Body of pancreas (tissue), 4 donors: ENCODE measurements around the gene TENM4. TPM values are rescaled to one million over a fixed set of nuclear protein-coding genes. Genes with fewer than 3 reads are reported as not detected.
A peak's percentile ranks its signal among the peaks of the same experiment; 100 is the strongest.

Experiments
- ATAC-seq: fragments of 150-250 bp; one replicate; pipeline ENCODE4 v1.9.1; 2016
- DNase-seq, 4 donors: peaks; one replicate each; pipeline ENCODE4 v3.0.0-alpha.2; 2019
- H3K27ac ChIP-seq, 4 donors: fragments of 200-600 bp; sonication (generic); 1 replicate in 3 of 4; 2 replicates in 1 of 4; pipeline versions ENCODE4 v1.5.1 to v1.6.1; 2016 to 2019; ENCODE audit warnings: mild to moderate bottlenecking in 1 of 4, mixed read lengths in 1 of 4, moderate library complexity in 1 of 4
- H3K27me3 ChIP-seq, 2 donors: fragments of 200-600 bp; sonication (generic); one replicate each; pipeline ENCODE4 v1.6.0; 2016; ENCODE audit warnings: mild to moderate bottlenecking in 1 of 2
- H3K36me3 ChIP-seq, 2 donors: fragments of 200-600 bp; sonication (generic); replicated peaks in 1 of 2; 2 replicates each; pipeline ENCODE4 v1.5.1; 2016; ENCODE audit warnings: low read depth in 2 of 2; ENCODE audit not compliant: insufficient read depth in 1 of 2
- H3K4me1 ChIP-seq: fragments of 200-600 bp; sonication (generic); one replicate; pipeline ENCODE4 v1.6.0; 2016
- H3K4me3 ChIP-seq, 2 donors: fragments of 200-600 bp; sonication (generic); 1 replicate in 1 of 2; 2 replicates in 1 of 2; pipeline ENCODE4 v1.5.1; 2016 to 2019
- H3K9me3 ChIP-seq, 3 donors: fragments of 200-600 bp; sonication (generic); 1 replicate in 2 of 3; 2 replicates in 1 of 3; pipeline ENCODE4 v1.5.1; 2016
- POLR2A ChIP-seq, 3 donors: fragments of 450-650 bp; IDR thresholded peaks; one replicate each; pipeline ENCODE4 v1.6.1; 2016; ENCODE audit warnings: antibody characterized with exemption in 3 of 3, mild to moderate bottlenecking in 2 of 3
- WGBS, 2 donors: methylation state at CpG; one replicate each; pipeline ENCODE4 v1.1.5; 2017; 5-methylcytosine and 5-hydroxymethylcytosine counted together
- intact Hi-C: fragments of 100-400 bp; cut with DNase I; formaldehyde crosslinking; loops from one replicate; pipeline ENCODE4 v1.15.1; 2023
- total RNA-seq, 2 donors: library from RNA; depleted of rRNA; stranded (reverse); fragments of >200 nt; gene quantifications; one replicate each; pipeline ENCODE4 v1.1.0, GENCODE V29; 2016
- TF ChIP-seq, protein P1 (sequence below), 7 experiments: fragments of 450-650 bp in 4 of 7; fragments of 200-600 bp in 3 of 7; sonication (generic) in 3 of 7; IDR thresholded peaks; one replicate each; pipeline ENCODE4 v1.5.1; 2016 to 2019; ENCODE audit warnings: antibody characterized with exemption in 7 of 7

TENM4 gene
- total RNA-seq, 2 donors from 2014 or later, result 0.78 to 6.6 TPM

DNA sequence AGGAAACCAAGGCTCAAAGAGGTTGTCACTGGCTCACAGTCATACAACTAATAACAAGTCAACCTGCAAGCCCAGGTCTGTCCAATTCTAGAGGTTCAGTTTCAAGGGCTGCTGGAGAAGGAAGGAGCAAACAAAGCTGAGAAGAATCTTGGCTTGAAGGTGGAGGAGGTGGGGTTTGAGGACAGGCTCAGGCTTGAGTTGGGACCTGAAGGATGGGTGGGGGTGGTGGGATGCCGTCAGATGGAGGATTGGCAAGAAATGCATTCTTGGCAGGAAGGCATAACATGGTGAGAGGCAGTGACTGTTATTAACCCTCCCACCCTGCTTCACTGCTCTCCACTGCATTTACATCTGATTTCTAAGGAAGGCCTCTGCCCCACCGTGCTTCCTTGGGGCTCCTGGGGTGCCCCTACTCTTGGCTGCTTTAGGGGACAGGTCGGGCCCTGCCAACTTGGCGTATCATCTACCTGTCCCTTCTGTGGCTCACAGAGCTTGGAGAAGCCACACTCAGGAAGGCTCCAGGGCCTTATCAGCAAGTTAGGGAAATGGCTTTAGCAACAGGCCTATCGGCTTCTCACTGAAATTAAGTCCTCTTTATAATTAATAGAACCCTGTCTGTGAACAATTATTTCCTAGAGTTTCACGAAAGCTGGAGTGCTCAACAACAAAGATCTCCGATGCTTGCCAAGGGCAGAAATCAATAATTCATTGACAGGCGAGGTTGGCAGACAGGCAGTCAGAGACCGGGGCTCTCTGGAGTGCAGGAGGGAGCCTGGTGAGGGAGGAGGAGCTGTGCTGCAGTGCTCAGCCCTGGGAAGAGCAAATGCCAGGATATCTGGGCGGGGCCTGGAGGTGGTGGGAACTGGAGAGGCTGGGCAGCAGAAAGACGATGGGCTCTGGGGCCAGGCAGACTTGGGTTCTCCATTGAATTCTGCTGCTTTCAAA, 781.2 kb downstream of the TENM4 start:
- Histone ChIP-seq H3K9me3 (no peaks in the 10 kb centered on the region), H3K27ac (no peak overlapping the region), H3K4me1 (peaks cover 11% of the 10 kb centered on the region), H3K4me3 (no peak overlapping the region), H3K36me3 (no peaks in the 10 kb centered on the region), H3K27me3 (no peaks in the 10 kb centered on the region)
- no peak for TF ChIP-seq POLR2A (IDR thresholded peaks at IDR 0.05)
- TF ChIP-seq, protein P1, sequence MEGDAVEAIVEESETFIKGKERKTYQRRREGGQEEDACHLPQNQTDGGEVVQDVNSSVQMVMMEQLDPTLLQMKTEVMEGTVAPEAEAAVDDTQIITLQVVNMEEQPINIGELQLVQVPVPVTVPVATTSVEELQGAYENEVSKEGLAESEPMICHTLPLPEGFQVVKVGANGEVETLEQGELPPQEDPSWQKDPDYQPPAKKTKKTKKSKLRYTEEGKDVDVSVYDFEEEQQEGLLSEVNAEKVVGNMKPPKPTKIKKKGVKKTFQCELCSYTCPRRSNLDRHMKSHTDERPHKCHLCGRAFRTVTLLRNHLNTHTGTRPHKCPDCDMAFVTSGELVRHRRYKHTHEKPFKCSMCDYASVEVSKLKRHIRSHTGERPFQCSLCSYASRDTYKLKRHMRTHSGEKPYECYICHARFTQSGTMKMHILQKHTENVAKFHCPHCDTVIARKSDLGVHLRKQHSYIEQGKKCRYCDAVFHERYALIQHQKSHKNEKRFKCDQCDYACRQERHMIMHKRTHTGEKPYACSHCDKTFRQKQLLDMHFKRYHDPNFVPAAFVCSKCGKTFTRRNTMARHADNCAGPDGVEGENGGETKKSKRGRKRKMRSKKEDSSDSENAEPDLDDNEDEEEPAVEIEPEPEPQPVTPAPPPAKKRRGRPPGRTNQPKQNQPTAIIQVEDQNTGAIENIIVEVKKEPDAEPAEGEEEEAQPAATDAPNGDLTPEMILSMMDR (IDR thresholded peaks at IDR 0.05), result no peak
- ATAC-seq, result peak; percentile 76
- intact Hi-C loops, result no loop called here
- 29 to 38% methylated on average over 8 to 11 of the region's 11 CpGs for WGBS, 2 donors
- DNase-seq, result peak in 3 of 4 donors; percentile 33 to 59 (median 46)

DNA sequence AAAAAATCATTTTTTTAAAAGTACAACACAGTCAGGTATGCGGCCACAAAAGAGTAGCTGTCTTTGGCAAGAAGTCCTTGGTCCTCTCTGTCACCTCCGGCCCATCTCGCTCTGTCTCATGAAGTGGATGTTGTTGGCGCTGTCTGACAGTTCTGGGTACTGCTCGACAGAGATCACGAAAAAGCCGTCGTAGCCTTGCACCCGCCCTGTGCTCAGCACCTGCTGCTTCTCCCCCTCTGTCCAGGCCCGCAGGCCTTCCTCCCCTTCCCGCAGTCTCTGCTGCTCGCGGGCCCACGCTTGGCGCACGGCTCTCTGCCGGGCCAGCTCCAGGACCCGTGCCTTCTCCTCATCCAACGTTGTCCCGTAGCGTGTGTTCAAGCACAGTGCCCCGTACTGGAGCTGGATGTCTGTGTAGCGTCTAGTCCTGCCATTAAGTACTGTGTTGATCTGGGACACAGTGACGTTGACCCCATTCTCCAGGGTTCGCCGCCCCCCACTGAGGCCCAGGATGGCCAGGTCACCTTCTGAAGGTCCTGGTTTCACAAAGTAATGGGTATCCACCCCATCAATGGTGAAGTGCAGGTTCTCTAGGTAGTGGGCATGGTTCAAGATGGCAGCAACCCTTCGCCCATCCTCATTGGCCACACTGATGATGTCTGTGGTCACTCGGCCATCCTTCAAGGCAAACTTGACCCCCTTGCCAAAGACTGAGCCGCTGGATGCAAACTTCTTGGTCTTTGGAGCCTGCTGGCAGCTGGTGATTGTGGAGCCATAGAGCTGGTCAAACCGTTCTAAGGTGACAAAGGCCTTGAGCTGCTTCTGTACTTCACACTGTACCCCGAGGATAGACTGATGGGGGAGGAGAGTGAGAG, 782.6 kb downstream of the TENM4 start:
- 94 to 97% methylated on average over 29 to 30 of the region's 31 CpGs for WGBS, 2 donors
- TF ChIP-seq, protein P1 (IDR thresholded peaks at IDR 0.05), result no peak
- no peak for TF ChIP-seq POLR2A (IDR thresholded peaks at IDR 0.05)
- Histone ChIP-seq H3K9me3 (no peaks in the 10 kb centered on the region), H3K4me3 (no peak overlapping the region), H3K27ac (no peak overlapping the region), H3K27me3 (no peaks in the 10 kb centered on the region), H3K4me1 (peaks cover 11% of the 10 kb centered on the region), H3K36me3 (no peaks in the 10 kb centered on the region)
- DNase-seq (no peak), ATAC-seq (no peak)
- intact Hi-C loops, result no loop called here

DNA sequence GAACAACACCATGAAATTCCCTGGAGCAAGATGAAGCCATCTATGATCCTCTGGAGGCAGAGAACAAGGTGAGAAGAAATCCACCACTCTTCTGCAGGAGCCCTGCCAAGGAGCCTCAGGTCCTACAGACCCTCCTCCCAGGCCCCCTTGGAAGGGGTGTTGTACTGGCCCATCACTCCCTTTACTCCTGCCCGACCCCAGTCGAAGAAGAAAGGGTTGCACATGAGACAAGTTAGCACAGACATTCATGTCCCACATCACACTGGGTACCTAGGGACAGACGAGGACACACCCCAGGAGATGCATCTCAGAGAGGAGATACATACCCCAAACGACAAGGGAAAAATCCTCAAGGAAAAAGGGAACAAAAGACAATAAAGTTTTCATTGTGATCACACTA, 783.4 kb downstream of the TENM4 start:
- intact Hi-C loops, result no loop called here
- DNase-seq (no peak), ATAC-seq (no peak)
- 71 to 75% methylated on average over 4 of the region's 4 CpGs for WGBS, 2 donors
- H3K4me3 ChIP-seq, result no peak overlapping the region
- TF ChIP-seq, protein P1 (IDR thresholded peaks at IDR 0.05), result no peak
- no peak for TF ChIP-seq POLR2A (IDR thresholded peaks at IDR 0.05)
- H3K4me1 ChIP-seq, result peaks cover 11% of the 10 kb centered on the region
- H3K27ac ChIP-seq, result no peak overlapping the region
- no peaks in the 10 kb centered on the region for H3K27me3 ChIP-seq
- H3K36me3 ChIP-seq, result no peaks in the 10 kb centered on the region
- H3K9me3 ChIP-seq, result no peaks in the 10 kb centered on the region

DNA sequence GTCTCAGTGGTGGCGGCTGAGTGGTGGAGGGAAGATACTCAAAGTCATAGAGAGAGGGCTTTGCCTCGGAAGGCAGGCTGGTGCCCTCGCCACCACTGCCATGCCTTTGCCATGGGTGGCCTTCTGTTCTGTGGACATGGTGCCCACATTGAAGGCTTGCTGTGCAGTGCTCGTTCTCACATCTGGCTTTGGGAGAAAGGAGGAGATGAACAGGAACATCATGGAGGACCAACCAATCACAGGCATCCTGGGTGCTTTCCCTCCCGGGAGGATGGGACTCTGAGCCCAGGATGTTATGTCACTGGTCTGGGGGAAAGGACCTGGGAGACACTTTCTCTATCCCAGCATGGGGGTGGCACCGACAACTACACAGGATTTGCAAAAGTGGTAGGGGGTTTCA, 783.8 kb downstream of the TENM4 start:
- TF ChIP-seq, protein P1 (IDR thresholded peaks at IDR 0.05), result no peak
- no peak for TF ChIP-seq POLR2A (IDR thresholded peaks at IDR 0.05)
- no peaks in the 10 kb centered on the region for H3K9me3 ChIP-seq
- no peak overlapping the region for H3K4me3 ChIP-seq
- H3K4me1 ChIP-seq, result peaks cover 11% of the 10 kb centered on the region
- no peaks in the 10 kb centered on the region for H3K36me3 ChIP-seq
- ATAC-seq (no peak), DNase-seq (no peak)
- no peaks in the 10 kb centered on the region for H3K27me3 ChIP-seq
- WGBS, 2 donors, result 83 to 84% methylated on average over 5 to 6 of the region's 6 CpGs
- intact Hi-C loops, result no loop called here
- H3K27ac ChIP-seq, result no peak overlapping the region
